Raji (cell line): ENCODE results near the gene KIF26B.

ENCODE experiments used
- POLR2A ChIP-seq: IDR thresholded peaks from 2 replicates; pipeline ENCODE4 v1.6.1; 2011; ENCODE audit warnings: low read depth, low read length, control low read depth; ENCODE audit not compliant: insufficient read depth

KIF26B gene

DNA sequence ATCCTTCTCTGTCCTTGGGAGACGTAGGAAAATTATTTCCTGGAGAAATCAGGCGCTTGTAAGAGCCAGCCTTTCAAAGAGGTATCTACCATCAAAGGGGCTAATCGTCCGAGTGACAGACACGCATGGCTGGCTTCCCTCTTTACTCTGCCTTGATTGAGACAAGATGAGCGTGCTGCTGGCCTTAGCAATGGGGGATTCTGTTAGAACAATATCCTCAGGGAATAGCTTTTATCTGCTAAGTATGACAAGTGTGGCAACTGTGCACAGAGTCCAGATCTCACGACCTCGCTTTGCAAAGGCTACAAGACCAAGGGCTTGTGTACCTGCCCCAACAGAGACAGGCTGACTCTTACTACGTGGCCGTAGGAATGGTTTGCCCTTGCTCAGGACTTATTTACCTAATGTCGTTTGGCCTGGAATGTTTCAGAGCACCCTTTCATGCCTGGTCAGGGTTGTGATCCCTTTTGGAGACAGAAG is 417.1 kb downstream of the KIF26B start:
- TF ChIP-seq POLR2A, result no peak

DNA sequence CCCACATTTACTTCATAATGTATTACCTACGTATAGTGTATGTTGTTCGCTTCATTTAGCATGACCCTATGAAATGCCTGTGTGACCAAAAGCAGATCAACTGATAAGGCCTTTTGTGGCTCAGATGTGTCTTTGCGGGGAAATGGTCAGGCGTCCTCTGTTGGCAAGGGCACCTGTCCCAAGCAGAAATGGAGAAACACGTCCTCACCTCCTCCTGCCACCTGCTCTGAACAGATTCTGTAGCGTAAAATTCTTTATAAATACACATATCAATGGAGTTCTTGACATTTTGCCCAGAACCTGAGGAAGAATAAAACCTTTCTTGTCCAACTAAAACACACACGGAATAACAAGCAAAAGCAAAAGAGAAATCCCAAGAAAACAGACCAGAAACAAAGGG is 417.9 kb downstream of the KIF26B start:
- no peak for TF ChIP-seq POLR2A

DNA sequence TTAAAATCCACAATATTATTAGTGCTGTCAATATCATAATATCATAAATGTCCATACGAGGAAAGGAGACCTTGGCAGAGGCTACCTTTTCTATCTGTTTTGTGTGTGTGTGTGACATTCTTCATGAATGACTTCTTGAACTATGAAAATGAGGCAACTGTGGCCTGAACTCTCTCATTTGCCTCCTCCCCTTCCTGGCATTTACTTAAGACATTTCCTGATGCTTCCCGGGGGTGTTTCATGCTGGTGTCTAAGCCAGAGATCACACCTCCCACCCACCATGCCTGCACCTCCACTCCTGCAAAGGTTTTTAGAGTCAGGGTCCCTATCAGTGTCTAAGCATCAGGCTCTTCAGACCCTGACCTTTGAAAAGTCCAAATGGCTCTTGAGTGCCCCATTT is 420.9 kb downstream of the KIF26B start:
- no peak for TF ChIP-seq POLR2A

DNA sequence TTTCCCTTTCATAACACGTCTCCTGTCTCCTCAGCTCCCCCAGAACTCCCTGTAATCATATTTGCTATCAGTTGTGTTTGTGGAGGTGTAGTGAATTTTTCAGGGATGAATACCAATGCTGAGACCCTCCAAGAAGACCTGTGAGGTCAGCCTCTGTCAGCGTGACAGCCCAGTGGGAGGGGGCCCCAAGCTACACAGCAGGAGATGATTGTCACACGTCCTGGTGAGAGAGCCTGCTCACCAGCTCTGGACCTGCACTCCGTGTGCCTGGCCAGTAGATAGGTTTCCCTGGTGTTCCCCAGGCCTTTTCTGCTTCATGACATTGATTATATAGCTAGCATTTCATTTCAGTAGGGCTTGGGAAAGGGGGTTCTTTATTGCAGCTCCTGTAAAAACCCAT is 421.5 kb downstream of the KIF26B start:
- no peak for TF ChIP-seq POLR2A

DNA sequence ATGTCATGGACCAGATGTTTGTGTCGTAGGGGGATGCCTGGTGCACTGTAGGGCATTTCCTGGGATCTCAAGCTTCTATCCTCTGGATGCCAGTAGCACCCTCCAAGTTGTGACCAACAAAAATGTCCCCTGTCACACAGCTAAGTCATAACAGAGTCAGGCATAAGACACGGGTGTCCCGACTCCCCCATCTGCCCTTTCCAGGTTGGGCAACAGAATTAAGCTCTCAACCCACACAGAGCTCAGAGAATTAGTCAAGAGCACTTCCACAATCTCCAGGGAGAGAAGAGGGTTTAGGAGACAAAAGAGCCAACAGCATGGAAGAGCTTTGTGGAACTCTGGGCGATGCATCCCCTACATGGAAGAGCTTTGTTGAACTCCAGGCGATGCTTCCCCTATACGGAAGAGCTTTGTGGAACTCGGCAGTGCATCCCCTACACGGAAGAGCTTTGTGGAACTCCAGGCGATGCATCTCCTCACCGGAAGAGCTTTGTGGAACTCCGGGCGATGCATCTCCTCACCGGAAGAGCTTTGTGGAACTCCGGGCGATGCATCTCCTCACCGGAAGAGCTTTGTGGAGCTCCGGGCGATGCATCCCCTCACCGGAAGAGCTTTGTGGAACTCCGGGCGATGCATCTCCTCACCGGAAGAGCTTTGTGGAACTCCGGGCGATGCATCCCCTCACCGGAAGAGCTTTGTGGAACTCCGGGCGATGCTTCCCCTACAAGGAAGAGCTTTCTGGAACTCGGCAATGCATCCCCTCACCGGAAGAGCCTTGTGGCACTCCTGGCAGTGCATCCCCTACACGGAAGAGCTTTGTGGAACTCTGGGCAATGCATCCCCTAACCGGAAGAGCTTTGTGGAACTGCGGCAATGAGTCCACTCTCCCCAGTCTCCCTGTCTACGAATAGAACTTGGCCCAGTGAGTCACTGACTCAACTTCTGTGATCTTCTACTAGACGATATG is 422.7 kb downstream of the KIF26B start:
- no peak for TF ChIP-seq POLR2A

DNA sequence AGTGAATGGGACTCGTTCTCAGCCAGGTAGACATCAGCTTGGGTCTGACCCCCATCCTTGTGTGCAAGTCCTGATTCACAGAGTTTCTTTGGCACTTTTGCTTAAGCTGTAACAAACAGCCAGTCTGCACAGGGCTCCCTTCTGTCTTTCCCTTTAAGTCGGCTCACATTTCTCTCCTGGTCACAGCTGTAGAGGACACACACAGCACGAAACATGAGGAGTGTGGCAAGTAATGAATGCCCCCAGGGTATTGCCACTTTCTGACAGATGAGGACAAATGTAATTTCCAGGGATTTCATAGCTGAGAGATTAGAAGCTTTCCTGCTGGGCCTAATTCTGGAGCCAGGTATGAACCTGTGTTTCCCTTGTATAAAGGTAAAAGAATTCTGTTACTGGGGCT is 423.5 kb downstream of the KIF26B start:
- no peak for TF ChIP-seq POLR2A

DNA sequence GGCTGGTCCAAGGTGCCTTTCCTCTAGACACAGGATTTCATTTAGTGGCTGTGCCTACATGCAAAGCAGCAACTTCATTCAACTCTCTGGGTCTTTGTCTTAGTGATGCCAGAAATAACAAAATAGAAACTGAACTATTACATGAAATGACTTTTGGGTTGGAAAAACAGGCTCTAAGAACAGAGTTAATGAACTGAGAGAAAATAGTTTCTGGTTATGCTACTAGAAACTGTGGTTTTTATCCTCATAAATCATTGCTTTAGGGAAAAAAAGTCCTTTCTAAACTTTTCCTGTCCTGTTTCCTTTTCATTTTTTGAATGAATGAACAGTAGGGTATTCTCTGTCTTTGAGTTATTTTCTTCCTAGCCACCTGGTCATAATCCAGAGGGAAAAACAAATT is 424.0 kb downstream of the KIF26B start:
- TF ChIP-seq POLR2A, result no peak

DNA sequence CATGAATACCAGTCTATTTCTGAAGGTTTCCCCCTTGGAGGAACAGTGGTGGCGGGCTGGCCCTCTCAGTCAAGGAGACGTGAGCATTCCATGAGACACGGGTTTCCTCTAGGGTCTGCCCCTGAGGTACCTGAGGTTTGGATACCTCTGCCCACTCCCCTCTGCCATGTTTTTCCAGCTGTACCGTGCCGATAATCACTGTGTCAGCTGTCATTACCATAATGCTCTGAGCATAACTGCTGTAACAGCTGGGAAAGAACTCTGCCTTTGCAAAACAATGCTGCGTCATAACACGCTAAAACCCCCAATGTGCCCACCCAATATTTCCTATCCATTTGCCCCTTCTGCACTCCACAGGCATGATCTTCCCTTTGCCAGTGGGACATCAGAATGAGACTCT is 425.1 kb downstream of the KIF26B start:
- no peak for TF ChIP-seq POLR2A

DNA sequence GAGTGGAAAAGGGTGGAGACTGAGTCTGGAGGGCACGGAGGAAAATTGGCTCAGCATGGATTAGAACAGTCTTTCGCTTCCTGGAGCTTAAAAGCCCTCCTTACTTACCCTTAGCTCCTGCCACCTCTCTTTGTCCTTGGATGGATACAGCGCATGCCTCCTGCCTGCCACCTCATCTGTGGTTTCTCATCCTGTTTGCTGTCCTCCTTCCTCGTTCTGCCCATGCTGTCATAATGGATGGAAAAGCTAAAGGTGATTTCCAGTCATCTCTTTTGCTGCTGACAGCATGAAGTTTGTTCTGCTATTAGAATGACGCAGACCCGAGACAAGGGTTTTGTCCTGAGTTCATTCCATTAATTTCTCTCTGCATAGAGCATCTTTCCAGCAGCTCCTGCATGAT is 425.9 kb downstream of the KIF26B start:
- TF ChIP-seq POLR2A, result no peak

DNA sequence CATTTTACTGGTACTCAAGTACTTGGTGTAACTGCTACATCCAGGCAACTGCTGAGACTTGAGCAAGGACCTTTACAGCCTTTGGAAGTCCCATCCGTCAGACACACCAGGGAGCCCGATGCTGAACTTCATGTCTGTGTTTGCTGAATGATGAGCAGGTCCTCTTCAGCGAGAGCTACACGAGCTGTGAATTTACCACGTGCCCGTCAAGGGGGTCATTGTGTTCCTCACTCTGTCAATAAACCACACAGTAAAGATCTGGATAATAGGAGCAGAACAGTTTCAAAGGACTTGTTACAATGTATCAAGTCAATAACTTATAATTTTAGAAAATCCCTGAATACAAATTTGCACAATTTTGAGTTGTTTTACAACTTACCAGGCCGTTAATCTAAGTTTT is 427.2 kb downstream of the KIF26B start:
- no peak for TF ChIP-seq POLR2A

DNA sequence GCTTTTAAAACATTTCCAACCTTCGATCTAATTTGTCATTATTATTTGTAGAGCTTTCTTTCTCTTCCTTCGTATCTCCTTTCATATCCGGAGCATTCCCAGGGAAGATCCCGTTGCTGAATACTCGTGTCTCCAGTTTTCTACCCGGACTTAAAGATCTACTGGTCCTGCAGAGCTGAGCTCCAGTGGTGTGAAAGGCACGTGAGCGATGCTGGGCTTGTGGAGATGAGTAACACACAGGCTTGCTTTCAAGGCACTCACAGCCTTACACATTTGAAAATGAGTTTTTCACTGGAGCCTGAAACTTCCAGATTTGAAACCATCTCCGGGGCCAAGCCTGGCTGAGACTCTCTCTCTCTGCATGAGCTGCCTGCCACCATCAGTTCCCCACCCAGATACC is 428.3 kb downstream of the KIF26B start:
- TF ChIP-seq POLR2A, result no peak

DNA sequence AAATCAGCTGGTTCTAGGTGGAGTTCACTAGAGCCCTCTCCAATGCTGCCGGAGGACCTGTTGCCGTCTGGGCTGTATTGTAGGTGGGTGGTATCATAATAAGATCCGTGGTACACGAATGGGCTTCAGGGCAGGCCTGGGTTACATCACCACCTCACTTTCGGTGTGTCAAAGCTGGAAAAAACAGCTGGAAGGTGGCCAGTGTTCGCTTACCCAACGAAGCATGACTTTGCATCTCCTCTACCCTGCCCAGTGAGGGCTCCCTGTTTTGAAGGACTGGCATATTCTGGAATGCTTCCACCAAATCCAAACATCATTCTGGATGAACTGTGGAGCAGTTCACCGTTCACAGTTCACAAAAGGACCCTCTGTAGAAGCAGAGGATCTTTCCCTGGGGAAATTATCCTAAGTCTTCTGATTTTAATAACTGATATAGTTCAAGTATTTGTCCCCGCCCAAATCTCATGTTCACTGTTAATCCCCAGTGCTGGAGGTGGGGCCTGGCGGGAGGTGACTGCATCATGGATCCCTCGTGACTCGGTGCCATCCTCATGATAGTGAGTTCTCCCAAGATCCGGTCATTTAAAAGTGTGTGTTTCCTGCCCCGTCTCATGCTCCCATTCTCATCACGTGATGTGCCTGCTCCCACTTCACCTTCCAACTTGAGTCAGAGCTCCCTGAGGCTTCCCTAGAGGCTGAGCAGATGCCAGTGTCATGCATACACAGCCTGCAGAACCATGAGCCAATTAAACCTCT is 429.0 kb downstream of the KIF26B start:
- TF ChIP-seq POLR2A, result no peak

DNA sequence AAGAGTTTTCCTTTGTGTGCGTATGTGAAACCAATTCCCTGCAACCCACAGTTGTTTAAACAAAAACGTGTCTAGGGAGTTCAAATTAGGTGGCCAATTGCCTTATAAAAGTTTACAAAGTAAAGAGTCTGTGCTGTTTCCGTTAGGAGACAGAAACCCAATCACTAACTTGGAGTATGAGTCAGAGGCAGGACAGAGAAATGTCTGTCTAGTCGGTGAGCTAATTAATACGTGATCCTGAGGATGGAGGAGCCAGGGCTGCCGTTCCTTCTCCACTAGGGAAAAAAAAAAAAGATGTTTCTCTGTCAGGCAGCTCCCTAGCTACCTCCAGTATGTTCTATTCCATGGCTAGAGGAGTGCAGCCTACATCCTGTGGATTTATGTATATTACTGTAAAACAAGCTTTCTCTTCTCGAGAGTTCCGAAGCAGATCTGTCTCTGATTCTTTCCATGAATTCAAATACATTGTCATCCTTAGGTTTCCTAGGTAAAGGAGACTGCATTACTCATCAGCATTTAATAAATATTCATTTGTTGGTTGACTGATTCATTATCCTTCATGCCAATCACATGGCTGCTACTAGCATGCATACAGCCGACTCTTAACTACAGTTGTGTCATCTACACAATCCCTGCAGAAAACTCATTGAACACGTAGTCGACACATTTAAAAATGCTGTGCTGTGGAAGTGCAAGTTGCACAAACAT is 430.6 kb downstream of the KIF26B start:
- TF ChIP-seq POLR2A, result no peak

DNA sequence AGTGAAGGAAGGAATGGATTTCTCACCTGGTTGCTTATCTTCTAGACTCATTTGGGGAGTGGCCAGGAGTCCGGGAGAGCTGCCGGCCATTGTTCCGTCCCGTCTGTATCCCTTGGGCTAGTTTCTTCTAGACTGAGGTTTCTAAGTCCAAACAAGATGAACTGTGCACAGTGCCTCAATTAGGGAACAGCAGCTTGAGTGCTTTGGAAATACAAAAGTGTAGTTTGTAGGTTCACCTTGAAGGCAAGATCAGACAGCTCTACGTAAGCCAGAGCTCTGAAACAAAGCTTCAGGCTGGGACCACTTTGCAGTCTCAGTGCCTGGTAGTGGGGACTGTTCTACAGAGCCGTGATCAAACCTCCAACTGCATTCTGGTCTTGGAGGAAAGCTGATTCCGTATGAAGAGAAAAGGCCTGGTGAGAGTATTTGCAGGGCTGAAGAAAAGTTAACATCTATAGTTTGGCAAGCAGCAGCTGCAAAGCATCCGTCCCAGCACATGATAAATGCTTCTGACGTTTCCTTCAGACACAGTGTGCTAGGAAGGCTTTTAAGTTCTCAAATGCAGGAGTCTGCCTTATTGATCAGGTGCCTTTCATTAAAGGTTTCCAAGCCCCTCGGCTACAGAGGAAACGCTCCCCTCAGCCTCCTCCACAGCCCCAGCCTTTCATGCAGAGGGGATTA is 432.8 kb downstream of the KIF26B start:
- no peak for TF ChIP-seq POLR2A

DNA sequence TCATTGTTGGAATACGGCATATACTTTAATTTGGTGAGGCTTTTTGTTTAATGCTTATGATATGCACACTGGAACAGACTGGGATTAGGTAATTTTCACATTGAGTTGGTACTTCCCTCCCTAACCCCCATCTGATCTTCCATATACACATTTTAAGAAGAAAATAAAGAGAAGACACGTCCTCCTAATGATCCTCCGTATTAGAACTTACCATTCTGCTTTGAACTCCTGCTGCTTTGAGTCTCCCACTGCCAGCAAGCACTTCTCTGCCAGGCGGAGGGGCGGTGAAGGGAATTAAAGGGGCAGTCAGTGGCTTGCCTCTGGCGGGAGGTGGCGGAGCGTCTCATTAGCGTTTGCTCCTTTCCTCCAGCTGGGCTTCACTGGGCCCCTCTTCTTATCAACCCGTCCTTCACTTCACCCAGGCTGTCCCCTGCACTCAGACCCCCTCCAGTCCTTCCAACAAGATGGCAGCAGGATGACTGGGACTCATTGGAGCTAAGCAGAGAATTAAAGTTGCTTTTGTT is 433.4 kb downstream of the KIF26B start:
- no peak for TF ChIP-seq POLR2A
